ENCODE data around the gene INAFM2.

INAFM2 gene

DNA sequence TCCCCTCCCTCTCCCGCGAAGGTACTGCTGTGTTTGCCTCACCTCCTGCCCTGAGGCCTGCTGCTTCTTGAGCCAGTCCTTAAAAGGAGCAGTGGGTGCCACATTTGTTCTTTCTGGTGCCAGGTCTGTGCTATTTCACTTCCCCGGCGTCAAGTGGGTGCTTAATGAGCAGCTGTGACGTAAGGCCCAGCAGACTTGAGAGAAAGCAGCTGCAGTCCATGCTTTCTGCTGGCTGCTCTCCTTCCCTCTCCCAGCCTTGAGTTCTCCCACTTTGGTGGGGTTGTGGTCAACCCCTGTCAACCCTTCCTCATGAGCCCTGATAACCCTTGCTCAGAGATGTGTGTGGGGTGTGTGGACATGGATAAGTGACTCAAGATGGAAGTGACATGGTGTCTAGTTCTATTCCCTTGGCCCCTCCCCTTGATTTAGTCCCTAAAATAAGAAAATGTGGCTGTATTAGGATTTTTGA, 6.9 kb downstream of the INAFM2 start:
- no peak for FAIRE-seq

DNA sequence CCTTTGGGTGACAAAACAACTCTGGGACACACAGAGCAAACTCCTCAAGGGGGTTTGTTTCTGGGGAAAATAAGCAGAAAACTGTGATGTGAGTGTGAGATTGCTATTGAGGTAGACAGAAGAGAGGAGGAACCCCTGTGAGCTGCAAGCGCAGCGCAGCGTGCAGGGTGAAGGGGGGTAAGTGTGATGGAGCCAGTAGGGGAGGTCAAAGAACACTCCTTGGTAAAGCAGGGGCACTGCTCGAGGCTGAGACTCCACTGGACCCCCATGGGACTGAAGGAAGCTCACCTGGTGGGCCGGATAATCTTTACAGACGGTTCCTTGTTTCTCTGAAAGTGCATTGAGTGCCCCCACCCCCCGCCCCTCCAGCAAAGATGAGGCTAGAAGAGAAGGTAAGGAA, 7.5 kb downstream of the INAFM2 start:
- FAIRE-seq, result no peak

DNA sequence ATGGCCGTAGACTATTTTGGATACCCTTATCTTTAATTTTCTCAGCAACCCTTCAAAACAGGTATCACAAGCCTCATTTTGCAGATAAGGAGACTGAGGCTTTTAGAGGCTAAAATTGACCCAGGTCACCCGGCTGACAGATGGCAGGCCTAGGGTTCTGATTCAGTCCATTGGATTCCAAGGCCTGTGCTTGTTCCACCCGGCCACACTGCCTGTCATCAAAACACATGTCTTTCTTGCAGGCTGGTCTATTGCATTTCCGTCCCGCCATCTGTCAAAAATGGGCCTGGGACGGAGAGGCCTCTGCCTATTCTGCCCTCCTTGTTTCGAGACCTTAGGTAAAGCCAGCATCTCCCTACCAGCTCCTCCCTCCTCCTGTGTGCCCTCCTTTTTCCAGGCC, 8.1 kb downstream of the INAFM2 start:
- FAIRE-seq, result no peak

DNA sequence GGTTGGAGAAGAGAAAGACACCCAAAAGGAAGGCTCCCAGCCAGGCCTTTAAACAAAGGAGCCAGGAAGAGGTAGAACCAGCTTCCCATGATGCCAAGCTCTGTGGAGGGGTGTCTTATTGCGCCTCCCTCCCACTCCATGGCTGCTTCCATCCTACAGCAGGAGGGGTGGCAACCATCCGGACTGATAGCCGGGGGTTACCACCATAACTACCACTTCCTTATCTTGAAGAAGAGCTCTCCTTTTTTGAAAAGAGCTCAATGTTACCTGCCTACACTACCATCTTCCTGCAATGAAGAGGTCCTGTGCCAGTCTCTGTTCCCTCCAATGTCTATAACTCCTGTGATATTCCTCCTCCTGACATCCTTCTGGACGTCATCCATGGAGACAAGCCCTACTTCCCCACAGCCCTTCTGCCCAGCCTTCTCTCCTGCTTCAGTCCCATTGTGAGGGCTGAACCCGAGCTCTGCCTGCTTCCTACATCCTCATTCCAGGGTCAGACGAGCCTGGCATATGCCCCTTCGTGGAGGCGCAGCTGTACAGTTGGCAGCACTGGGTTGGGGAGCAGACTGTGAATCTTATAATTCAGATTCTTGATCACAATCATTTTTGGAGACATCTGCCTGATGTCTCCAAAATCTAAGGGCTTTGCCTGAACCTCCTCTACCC, 8.8 kb downstream of the INAFM2 start:
- FAIRE-seq, result no peak

DNA sequence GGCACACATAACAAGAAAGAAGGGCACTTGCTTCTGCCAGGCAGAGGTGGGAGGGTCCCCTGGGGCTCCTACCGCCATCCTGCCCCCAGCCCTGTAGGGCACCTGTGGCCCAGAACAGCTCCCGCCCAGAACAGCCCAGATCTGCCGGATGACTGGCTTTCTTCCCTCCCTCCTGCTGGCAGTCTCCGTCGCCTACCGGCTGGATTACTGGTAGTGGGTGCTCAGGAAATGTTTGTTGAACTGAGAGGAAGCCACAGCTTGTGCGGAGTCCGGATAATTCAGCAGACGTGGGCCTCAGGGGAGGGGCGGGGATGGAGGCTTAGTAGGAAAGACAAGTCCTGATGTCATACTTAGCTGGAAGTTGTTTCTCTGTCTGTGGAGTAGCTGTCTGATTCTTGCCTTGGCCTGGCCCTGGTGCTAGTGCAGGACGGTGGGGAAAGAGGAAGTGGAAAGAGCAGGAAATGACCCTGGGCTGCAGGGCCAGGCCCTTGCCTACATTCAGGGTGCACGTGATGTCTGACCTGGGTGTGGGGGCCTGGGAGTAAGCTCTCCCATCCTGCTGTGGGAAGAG, 10.5 kb downstream of the INAFM2 start:
- FAIRE-seq, result no peak

DNA sequence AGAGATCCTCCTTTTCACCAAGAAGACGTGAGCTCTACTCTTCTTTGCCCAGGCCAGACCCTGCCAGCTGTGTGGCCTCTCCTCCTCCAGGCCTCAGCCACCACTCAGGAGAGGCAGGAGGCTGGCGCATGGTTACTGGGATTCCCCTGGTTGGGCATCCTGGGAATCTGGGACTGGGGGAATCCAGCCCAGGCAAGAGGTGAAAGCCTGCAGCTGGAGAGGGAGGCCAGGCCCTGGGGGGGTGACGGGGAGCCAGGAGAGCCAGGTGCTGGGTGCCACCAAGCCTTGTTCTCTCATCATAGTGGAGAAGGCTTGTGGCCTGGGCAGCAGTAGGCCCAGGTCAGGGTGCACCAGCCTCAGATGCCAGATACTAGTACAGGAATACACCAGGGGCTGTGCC, 11.0 kb downstream of the INAFM2 start:
- no peak for FAIRE-seq

DNA sequence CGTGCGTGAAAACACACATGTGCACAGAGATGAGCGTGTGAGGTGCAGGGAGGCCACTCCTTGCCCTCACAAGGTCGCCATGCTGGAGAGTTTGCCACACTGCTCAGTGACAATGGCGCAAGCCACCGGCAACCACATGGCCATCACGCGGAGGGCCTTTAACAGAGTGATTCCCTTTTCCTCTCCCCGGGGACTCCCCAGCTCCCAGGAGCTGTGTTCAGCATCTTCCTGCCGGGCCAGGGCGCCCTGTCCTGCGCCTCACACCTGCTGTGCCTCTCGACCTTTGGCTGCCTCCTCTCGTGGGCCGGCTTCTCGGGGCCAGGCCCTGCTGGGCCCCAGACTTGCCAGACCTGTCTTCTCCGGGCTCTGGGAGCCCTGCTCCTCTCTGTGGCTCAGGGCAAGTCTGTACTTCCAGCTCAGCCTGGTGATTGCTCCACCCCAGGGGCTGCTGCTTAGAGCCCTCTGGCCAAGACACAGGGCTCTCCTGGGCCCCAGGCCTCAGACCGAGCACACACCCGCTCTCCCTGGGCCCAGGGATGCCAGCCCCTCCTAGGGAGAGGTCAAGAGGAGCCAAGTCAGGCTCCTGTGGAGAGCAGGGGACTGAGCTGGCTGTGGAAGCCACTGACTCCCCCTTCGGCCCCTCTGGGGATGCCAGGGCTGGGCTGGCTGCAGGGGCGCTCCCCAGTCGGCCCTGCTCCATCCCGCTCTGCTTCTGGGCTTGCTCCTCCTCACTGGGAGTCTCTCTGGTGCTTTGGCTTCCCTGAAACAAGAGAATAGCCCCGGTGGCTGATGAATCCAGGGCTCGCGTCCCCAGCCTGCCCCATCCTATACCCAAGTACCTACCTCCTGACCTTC, 11.7 kb downstream of the INAFM2 start:
- FAIRE-seq, result no peak

DNA sequence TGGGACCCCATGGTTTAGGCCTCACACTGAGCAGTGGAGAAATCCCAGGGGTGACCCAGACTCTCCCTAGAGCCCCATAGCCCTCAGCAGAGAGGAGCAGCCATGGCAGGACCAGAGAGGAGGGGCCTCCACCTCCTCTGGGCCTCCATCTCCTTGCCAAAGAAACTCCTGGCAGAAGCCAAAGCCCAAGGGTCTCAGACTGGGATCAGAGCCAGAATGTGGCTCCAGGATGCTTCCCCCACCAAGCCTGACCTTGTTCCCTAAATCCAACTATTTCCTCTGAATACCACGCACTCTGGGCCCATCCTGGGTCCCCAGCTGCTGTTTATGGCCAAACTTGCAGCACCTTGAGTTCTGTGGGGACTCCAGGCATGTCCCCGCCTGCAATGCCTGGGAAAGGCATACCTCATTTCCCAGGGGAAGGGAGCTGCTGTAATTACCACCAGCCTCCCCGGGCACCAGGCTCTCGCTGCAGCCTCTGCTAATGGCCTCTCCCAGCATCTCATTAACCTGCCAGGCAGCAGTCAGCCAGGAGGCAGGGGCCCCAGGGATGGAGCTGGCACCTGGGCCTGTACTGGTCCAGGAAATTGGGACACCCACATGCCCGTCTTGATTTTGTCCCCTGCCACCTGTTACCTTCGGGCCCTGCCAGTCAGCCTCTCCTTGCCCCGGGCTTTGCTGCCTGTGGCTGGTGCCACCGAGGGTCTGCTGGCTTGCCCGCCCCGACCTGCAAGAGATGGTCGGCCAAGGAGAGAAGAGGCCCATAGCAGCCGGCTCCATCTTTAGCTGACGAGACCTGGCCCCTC, 12.6 kb downstream of the INAFM2 start:
- FAIRE-seq, result no peak

DNA sequence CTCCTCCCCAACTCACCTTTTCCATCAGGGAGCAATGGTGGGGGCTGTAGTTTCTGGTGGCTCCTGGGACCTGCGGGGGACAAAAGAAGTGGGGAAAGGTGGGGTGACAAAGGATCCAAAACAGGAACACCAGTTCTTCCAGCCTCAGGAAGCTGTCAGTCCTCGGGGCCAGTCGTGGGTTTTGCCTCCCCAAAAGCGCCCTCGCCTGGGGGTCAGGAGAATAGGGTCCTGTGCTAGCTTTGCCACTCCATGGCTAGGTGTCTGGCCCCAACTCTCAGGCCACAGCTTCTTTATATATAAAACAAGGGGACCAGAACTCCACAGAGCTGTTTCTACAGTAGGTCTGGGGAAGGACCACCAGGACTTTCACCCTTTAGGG, 13.2 kb downstream of the INAFM2 start:
- FAIRE-seq, result no peak

DNA sequence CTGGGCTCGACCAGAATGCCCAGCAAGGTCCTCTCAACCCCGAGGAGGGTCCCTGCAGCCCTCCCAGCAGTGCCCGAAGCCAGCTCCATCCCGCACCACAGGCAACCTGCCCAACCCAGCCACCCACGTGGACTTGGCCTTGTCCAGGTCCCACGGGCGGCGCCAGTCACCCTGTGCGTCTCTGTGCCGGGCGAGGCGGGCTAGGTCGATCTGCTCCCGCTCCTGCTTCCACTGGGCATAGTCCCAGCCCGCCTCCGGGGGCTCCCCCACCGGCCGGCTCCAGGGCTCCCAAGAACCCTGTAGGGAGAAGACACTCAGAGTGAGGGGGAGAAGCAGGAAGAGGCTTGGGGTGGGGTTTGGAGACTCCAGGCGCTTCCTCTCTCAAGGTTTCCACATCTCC, 14.1 kb downstream of the INAFM2 start:
- no peak for FAIRE-seq

DNA sequence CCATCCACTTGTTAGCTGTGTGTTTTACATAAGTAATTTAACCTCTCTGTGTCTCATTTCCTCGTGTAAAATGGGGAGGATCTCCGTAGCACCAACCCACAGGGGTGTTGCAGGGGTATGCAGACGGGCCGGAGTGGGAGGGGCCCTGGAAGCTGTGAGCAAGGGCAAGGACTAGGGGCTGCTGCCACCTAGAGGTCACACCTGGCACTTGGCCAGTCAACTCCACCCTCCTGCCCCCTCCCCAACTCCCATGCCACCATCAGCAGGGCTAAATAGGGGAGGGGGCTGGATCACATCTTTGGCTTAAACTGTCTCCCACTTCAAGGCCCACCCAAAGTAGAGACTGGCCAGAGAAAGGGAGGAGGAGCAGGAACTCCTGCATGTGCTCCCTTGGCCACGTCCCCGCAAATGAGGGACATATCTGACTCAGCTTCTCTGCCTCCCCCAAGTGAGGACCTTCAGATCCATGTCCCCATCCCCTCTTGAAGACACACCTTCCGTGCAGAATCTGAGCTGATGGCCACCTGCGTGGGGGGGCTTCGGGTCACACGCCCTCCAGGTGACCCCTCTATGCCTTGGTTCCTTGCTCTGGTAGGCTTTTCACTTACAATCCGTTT, 14.7 kb downstream of the INAFM2 start:
- FAIRE-seq, result no peak

DNA sequence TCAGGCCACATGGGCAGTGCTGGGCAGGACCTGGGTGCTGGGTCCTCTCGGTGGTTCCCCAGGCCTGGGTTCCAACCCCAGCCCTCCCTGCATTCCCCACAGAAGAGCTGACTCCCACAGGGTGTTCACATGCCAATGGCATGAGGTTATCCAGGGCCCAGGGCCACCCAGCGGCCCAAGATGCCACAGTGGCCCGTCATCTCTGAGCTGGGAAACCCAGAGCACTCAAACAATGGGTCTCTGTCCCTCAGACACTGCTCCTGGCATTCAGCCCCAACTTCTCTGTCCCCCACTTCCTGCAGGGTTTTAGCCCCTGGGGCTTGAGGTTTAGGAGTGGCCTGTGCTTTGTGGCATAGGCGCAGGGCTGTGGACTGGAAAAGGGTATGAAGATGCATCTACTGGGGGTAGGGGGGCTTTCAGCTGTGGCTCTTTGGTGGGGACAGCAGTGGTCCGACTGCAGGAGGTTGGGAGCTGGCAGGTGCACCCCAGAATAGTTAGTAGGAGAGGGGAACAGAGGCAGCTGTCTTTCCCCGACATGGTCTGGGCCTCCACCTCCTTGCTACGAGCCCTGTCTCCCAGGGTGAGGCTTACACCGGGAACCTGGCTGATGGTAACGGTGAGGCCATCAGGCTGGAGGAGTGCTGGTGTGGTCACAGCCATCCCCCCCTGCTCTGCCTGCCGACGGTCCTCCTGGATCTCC, 15.6 kb downstream of the INAFM2 start:
- no peak for FAIRE-seq

DNA sequence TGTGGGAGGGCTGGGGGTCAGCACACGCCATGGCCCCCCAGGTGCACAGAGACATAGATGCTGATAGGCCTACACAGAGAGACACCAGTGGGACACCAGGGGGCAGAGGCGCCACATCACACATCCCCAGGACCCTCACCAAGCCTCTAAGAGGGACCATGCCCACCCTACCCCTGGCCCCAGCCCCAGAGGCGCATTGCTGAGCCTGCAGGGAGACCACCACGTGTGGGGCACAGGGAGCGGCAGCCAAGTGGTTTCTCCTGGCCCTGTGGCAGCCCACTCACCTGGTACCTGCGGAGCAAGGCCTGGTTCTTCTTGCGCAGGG, 16.1 kb downstream of the INAFM2 start:
- FAIRE-seq, result no peak

DNA sequence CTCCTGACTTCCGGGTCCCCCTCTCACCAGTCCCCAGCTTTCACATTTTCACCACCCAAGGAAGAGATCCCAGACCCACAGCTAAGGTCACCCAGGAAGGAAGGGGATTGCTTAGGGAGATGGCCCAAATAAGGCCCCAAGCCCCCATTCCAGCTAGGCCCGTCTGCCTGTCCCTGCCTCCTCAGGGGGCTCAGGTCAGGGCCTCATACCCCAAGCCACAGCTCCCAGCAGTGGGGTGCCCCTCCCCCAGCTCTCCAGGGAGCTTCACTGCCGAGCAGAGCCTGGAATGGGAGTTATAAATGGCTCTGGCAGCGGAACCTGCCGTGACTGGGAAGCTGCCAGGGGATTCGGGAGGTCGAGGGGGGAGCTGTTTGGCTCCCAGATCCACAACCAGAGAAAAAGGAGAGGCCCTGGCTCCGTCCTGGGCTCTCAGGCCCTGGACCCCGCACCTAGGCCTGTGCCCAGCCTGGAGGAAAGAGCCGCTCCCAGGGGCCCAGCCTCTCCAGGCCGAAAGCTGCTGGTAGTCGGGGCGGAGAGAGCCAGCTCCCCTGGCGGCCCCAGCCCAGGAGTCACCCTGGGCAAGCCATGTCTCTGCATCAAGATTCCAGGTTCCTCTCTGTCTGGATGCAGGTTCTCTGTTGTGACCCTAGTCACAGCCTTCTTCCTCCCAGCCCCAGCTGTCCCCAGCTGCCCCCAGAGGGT, 16.7 kb downstream of the INAFM2 start:
- FAIRE-seq, result no peak

DNA sequence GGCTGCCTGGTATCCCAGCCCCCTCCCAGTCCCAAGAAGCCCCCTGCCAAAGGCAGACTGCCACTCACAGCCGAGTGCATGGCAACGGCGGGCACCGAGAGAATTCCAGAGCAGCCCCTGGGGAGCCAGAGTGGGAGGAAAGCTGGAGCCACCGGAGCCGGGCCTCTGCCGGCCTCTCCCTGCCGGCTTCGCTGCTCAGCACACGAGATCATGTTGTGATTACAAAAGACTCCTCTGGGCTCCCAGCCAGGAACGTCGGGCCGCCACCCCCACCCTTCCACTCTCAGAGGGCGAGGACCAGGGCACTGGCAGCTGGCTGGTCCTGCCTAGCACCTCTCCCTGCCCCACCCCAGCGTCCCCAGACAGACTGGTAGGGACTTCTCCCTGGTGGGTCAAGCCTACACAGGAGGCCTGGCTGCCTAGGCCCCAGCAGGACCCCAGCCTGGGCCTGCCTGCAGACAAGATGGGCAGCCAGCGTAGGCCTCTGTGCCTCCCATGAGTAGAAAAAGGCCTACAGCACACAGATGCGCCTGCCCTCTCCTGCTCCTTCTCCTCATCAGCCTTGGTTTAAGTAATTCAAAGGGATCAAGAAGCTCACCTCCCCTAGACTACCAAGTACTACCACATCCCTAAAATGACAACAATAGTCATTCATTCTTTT, 17.4 kb downstream of the INAFM2 start, which contains the start of gene CCDC9B:
Gene CCDC9B, minus strand, starts transcription at position 200 of the 661 bp plus-strand sequence. Its CDS starts 120 bp downstream, at position 80.
- no peak for FAIRE-seq

DNA sequence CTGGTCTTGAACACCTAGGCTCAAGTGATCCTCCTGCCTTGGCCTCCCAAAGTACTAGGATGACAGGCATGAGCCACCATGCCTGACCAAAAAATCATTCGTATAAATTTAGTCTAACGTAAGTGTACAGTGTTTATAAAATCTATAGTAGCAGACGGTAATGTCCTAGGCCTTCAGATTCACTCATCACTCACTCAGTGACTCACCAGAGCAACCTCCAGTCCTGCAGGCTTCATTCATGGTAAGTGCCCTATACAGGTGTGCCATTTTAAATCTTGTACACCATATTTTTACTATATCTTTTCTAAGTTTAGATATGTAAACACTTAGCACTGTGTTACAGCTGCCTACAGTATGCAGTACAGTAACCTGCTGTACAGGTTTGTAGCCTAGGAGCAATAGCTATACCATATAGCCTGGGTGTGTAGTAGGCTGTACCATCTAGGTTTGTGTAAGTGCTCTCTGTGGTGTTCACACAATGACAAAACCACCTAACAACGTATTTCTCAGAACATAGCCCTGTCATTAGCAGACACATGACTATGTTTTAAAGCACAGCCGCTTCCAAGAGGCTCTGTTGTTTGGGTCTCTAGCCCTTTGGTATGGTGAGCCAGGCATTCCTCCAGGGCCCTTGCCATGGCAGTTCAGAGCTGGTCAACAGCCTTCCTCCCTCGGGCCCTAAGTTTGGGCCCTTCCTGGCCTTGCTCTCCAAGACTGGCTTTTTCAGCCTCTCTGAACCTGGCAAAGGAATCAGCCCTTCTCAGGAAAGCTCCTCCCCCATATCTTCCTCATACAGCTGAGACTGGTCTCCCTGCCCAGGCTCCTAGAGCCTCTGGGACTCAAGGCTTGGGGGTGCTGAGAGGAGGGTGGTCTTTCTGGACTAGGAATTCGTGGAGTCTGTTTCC, 19.2 kb downstream of the INAFM2 start:
- FAIRE-seq, result no peak

DNA sequence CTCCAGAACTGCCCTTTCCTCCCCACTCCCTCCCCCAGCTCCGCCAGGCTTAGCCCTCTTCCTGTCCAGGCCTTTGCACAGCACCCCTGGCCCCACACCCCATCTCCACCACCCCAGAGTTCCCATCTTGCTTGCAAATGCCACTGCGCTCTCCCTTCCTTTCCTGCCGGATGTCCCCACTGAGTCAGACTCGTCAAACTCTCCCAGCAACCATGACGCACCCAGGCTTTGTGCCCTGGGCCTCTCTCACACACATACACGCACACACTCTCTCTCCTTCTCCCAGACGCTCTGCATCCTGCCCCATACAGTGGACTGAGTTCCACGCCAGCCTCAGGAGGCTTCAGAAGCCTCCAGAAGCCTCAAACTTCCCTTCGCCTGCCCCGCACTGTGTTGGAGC, 20.0 kb downstream of the INAFM2 start:
- no peak for FAIRE-seq

DNA sequence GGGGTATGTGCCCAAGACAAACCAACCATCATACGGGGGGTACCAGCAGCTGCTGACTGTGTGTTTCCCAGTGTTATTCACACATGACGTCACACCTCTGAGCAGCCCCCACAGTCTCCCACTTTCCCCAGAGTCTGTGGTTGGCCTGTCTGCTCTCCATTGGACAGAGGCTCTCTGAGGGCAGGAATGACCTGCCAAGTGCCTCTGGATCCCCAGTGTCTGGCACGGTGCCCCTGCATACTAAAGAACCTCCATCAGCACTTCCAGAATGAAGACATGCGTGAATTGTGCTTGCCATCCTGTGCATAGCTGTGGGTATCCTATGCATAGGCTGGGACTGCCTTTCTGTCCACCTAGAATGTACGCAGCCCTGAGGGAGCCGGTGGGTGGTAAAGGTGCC, 20.7 kb downstream of the INAFM2 start:
- no peak for FAIRE-seq

DNA sequence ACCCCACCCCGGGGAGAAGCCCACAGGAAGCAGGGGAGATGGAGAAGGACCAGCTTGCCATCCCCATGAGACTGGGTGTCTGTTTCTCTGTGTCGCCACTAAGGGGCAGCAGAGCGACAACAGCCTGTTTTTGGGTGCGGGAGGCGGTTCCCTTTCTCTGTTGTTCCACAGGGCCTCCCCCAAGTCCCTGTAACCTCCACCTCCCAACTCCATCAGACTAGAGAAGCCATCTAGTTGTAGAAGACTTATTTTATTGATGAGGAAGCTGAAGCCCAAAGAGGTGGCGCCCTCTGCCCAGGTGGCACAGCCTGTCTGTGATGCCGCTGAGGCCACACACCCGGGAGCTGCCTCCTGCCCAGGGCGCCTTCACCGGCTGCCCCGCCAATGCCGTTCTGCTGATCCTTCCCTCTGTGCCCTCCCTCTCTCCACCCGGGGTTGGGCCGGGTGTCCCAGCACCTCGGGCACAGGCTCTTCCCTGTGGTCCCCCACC, 21.2 kb downstream of the INAFM2 start:
- no peak for FAIRE-seq
